Subcutaneous adipose tissue (tissue), 4 donors: ENCODE data around the gene MED13L. TPM values are rescaled to one million over a fixed set of nuclear protein-coding genes. Genes with fewer than 3 reads are reported as not detected.

Experiments used
- CTCF ChIP-seq: fragments of 450-650 bp; IDR thresholded peaks from one replicate; pipeline ENCODE4 v1.5.1; 2016; ENCODE audit warnings: low read depth, mild to moderate bottlenecking, control low read depth, antibody characterized with exemption, moderate library complexity
- total RNA-seq, 4 donors: library from RNA; depleted of rRNA; stranded (reverse); fragments of >200 nt; gene quantifications; one replicate each; pipeline ENCODE4 v1.1.0, GENCODE V29; 2016

Gene MED13L
- total RNA-seq, 4 donors from 2014 or later = 164 to 285 (median 225) TPM

- no peak for TF ChIP-seq CTCF
Observed at GRCh38 chr12:116319898-116320621, 42.6 kb upstream of the MED13L start.

- no peak for TF ChIP-seq CTCF
Observed at GRCh38 chr12:116319233-116319897, 41.9 kb upstream of the MED13L start.

- TF ChIP-seq CTCF = no peak
Observed at GRCh38 chr12:116318576-116319232, 41.2 kb upstream of the MED13L start.

DNA sequence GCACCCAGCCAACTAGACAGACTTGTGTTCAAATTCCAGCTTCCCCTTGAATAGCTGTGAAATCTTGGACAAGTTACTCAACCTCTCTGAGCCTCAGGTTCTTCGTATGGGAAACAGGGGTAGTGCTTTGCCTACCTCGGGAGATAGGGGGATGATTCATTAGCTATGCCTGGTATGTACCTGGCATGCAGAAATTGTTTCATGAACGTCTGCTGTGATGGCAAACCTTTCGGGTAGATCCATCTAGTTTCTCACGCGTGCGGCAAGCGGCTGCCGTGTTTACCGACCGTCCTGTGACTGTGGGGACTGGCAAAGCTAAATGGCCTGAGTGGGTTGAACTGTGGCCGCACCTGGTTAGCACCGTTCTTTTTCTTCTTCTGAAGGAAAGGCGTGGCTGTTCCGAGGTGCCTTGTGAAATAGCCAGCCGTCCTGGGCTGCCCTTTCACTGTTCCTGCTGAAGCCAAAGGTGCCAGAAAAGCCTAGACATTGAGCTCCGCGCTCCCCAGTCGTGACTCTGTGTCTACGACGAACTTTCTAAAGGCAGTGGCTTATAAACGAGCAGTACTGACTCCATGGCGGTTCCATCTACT lies 40.6 kb upstream of the MED13L start:
- TF ChIP-seq CTCF = no peak

DNA sequence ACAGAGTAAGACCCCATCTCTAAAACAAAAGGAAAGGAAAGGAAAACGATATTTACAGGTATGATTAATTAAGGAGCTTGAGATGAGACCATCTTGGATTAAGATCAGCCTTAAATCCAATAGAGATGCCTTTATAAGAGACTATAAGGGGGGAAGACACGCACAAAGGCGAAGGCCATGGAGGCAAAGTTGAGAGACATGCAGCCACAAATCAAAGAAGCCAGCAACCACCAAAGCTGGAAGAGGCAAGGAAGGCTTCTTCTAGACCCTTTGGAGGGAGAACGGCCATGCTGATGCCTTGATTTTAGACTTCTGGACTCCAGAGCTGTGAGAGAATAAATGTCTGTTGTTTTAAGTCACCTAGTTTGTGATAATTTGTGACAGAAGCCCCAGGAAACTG lies 39.6 kb upstream of the MED13L start:
- no peak for TF ChIP-seq CTCF

DNA sequence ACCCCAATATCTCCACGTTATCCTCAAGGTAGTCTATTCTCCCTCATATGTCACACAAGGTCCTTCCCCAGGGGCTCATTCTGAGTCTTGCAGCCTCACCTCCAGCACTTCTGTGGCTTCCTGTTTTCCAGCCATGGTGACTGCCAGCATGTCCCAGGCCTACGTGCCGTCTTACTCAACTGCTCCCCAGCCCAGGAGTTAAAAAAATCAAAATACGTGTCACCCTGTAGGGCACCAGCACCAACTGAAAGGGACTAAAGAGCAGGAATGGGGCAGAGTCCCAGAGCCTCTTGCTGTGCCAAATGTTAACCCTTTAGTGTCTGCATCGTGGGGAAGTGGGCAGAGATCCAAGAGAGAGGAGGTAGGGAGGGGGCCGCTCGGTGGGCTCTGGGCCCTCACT lies 37.0 kb upstream of the MED13L start:
- no peak for TF ChIP-seq CTCF
